ENCODE results near the gene UPK3A.

The UPK3A gene

GRCh38 chr22:45329530-45329936 is 44.8 kb downstream of the UPK3A start:
- DNase-seq (ENCODE audit: low read depth, low spot score) = no peak

- no peak for DNase-seq (ENCODE audit: low read depth, low spot score)
These were observed 45.8 kb downstream of the UPK3A start for GRCh38 chr22:45330548-45330947.

GRCh38 chr22:45331486-45331885 is 46.7 kb downstream of the UPK3A start:
- DNase-seq (ENCODE audit: low read depth, low spot score) = no peak

GRCh38 chr22:45332001-45332400 is 47.3 kb downstream of the UPK3A start:
- no peak for DNase-seq (ENCODE audit: low read depth, low spot score)

- DNase-seq (ENCODE audit: low read depth, low spot score) = no peak
These were observed 49.3 kb downstream of the UPK3A start for GRCh38 chr22:45334068-45334467.

- no peak for DNase-seq (ENCODE audit: low read depth, low spot score)
These were observed 49.8 kb downstream of the UPK3A start for GRCh38 chr22:45334528-45334927.

GRCh38 chr22:45335021-45335818 is 50.5 kb downstream of the UPK3A start:
- no peak for DNase-seq (ENCODE audit: low read depth, low spot score)

GRCh38 chr22:45335854-45336522 is 51.2 kb downstream of the UPK3A start:
- no peak for DNase-seq (ENCODE audit: low read depth, low spot score)

GRCh38 chr22:45336971-45337431 is 52.3 kb downstream of the UPK3A start:
- no peak for DNase-seq (ENCODE audit: low read depth, low spot score)

- DNase-seq (ENCODE audit: low read depth, low spot score) = no peak
These were observed 52.8 kb downstream of the UPK3A start for GRCh38 chr22:45337536-45337935.

- no peak for DNase-seq (ENCODE audit: low read depth, low spot score)
These were observed 54.0 kb downstream of the UPK3A start for GRCh38 chr22:45338795-45339194.

GRCh38 chr22:45340323-45340722 is 55.6 kb downstream of the UPK3A start:
- no peak for DNase-seq (ENCODE audit: low read depth, low spot score)

GRCh38 chr22:45341498-45341897 is 56.7 kb downstream of the UPK3A start:
- peak; percentile 38 for DNase-seq (ENCODE audit: low read depth, low spot score)

GRCh38 chr22:45343143-45343542 is 58.4 kb downstream of the UPK3A start:
- DNase-seq (ENCODE audit: low read depth, low spot score) = no peak

GRCh38 chr22:45344334-45344733 is 59.6 kb downstream of the UPK3A start:
- DNase-seq (ENCODE audit: low read depth, low spot score) = no peak

All from activated naive CD8-positive, alpha-beta T cell treated with anti-CD3 and anti-CD28 coated beads, Interleukin-2, amount 50 U/mL, for 16 hours (primary cell).